Measurements from ENCODE around the gene CLCNKA. TPM values are rescaled to one million over a fixed set of nuclear protein-coding genes. Genes with fewer than 3 reads are reported as not detected.

CLCNKA gene
- total RNA-seq, 2 donors from 2014 or later: 0.42 TPM; not detected in 1

DNA sequence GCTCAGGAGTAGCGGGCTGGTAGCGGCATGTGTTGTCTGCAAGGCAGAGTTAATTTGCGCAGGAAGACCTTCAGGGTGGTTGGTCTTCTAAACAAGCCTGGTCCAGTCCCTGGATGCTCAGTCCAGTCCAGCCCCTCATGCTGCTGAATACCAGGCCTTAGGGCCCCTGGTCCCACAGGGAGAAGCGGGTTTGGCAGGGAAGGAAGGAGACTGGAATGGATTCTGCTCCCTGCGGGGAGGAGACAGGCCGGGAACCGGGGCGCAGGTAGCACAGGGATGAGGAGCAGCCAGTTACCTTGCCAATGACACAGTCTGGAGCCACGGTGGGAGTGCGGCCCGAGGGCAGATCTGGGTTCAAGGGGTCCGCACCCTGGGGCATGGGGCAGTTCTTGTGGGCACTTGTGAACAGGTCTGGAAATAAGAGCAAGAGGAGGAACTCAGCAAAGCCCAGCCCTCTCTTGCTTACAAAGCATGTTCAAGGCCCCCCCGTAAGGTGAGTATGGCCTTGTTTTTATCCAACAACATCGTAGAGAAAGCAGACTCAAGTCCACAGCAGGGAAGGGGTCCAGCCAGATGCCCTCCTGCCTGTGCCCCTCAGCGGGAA lies 41.5 kb downstream of the CLCNKA start:
- H3K9me3 ChIP-seq: no peaks in the 10 kb centered on the region
- peak overlapping the region in 1 of 2 donors; percentile 24 for H3K9ac ChIP-seq (ENCODE audit: low read depth in 2 of 2, low read length in 2 of 2)
- no peaks in the 10 kb centered on the region for H3K4me1 ChIP-seq
- no peak for DNase-seq
- H3K27ac ChIP-seq: no peak overlapping the region
- H3K36me3 ChIP-seq: no peaks in the 10 kb centered on the region
- H3K27me3 ChIP-seq: no peaks in the 10 kb centered on the region
- TF ChIP-seq, protein P1, sequence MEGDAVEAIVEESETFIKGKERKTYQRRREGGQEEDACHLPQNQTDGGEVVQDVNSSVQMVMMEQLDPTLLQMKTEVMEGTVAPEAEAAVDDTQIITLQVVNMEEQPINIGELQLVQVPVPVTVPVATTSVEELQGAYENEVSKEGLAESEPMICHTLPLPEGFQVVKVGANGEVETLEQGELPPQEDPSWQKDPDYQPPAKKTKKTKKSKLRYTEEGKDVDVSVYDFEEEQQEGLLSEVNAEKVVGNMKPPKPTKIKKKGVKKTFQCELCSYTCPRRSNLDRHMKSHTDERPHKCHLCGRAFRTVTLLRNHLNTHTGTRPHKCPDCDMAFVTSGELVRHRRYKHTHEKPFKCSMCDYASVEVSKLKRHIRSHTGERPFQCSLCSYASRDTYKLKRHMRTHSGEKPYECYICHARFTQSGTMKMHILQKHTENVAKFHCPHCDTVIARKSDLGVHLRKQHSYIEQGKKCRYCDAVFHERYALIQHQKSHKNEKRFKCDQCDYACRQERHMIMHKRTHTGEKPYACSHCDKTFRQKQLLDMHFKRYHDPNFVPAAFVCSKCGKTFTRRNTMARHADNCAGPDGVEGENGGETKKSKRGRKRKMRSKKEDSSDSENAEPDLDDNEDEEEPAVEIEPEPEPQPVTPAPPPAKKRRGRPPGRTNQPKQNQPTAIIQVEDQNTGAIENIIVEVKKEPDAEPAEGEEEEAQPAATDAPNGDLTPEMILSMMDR (IDR thresholded peaks at IDR 0.05): no peak
- intact Hi-C loops (cut with DNase I): no loop called here
- no peak overlapping the region for H3K4me3 ChIP-seq

DNA sequence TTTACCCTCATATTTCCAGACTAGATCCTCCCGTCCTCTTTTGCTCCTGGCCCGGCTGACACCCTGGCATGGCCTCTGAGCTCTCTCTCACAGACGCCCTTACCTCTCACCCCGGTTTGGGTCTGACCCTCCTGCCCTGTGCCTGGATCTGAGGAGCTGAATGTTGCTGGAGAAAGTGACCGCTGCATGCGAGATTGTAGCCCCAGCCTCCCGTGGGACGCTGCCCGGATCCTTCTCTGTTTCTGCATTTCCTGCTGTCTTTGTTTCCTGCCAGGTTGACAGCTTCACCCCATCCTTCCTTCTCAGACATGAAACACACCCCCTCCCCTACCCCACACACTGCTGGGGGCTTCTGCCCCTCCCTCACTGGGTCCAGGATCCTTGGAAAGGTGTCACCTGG lies 42.1 kb downstream of the CLCNKA start:
- Histone ChIP-seq H3K27ac (no peak overlapping the region), H3K27me3 (no peaks in the 10 kb centered on the region), H3K4me1 (no peaks in the 10 kb centered on the region), H3K4me3 (no peak overlapping the region), H3K9me3 (no peaks in the 10 kb centered on the region), H3K9ac (ENCODE audit: low read depth in 2 of 2, low read length in 2 of 2) (no peak overlapping the region), H3K36me3 (no peaks in the 10 kb centered on the region)
- DNase-seq: no peak
- TF ChIP-seq, protein P1 (IDR thresholded peaks at IDR 0.05): no peak
- intact Hi-C loops (cut with DNase I): no loop called here

DNA sequence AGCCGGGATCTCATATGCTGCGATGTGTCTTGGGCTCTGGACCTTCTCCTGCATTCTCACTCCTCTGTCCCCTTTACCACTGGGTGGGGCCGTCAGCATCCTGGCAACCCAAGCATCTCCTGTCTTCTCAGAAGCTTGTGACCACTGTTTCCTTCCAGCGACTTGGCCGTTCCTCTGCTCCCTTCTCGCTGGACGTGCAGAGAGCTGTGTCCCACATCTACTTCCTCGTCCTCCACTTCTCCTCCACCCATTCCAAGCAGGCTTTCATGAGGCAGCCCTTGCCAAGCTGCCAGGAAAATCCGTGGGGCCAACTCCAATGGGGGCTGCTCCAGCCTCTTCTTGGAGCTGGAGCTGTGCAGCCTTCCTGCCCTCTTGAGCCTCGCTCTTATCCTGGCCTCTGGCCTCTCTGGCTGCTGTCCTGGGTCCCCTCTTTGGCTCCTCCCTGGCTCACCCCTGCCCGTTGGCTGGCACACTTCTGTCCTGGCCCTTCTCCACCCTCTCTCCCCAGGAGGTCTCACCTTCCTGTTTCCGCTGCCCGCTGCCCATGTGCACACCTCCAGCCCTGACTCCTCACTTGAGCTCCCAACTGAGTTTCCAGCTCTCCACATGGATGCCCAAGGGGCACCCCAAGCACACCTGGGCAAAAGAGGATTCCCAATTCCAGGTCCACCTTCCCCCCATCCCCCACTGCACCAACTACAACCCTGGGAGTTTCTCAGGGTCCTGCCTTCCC lies 42.9 kb downstream of the CLCNKA start:
- no peak for DNase-seq
- no peaks in the 10 kb centered on the region for H3K9me3 ChIP-seq
- H3K4me3 ChIP-seq: no peak overlapping the region
- H3K27ac ChIP-seq: no peak overlapping the region
- no peak overlapping the region for H3K9ac ChIP-seq (ENCODE audit: low read depth in 2 of 2, low read length in 2 of 2)
- no peaks in the 10 kb centered on the region for H3K36me3 ChIP-seq
- H3K4me1 ChIP-seq: no peaks in the 10 kb centered on the region
- TF ChIP-seq, protein P1 (IDR thresholded peaks at IDR 0.05): no peak
- intact Hi-C loops (cut with DNase I): no loop called here
- H3K27me3 ChIP-seq: no peaks in the 10 kb centered on the region

DNA sequence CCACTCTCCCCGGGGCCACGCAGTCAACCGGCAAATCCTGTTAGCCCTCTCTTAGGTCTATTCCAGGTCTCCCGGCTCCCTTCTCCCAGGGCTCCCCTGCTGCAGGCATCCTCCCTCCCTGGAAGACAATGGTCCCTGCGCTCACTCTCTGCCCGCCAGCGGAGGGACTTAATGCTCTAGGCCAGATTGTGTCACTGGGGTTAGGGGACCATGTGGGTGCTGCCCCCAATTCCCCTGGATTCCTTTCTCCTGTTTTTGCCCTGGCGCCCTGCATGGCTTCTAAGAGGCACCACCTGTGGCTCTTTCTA lies 43.4 kb downstream of the CLCNKA start:
- TF ChIP-seq, protein P1 (IDR thresholded peaks at IDR 0.05): no peak
- Histone ChIP-seq H3K36me3 (no peaks in the 10 kb centered on the region), H3K9ac (ENCODE audit: low read depth in 2 of 2, low read length in 2 of 2) (no peak overlapping the region), H3K27me3 (no peaks in the 10 kb centered on the region), H3K27ac (no peak overlapping the region), H3K4me3 (no peak overlapping the region), H3K4me1 (no peaks in the 10 kb centered on the region), H3K9me3 (no peaks in the 10 kb centered on the region)
- DNase-seq: no peak
- intact Hi-C loops (cut with DNase I): no loop called here

DNA sequence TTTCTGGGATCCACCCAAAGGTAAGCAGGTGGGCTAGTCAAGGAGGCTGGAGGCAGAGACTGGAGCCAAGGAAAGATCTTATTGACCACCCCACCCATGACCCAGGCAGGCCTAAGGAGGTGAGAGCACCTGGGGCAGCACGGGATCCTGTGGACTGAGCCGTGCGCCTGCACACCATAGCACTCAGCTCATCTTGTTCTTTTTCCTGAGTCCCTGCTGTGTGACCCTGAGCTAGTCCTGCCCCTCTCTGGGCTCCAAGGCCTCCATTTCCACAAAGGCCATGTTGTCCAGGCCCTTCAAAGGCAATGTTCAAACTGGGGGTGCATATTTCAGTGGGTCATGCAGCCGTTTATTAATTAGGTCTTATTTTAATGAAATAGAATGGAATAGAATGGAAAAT lies 44.4 kb downstream of the CLCNKA start:
- TF ChIP-seq, protein P1 (IDR thresholded peaks at IDR 0.05): no peak
- DNase-seq: no peak
- no peaks in the 10 kb centered on the region for H3K4me1 ChIP-seq
- no peaks in the 10 kb centered on the region for H3K27me3 ChIP-seq
- intact Hi-C loops (cut with DNase I): no loop called here
- no peak overlapping the region for H3K27ac ChIP-seq
- no peak overlapping the region for H3K4me3 ChIP-seq
- no peak overlapping the region for H3K9ac ChIP-seq (ENCODE audit: low read depth in 2 of 2, low read length in 2 of 2)
- H3K36me3 ChIP-seq: no peaks in the 10 kb centered on the region
- H3K9me3 ChIP-seq: no peaks in the 10 kb centered on the region

Measured in colonic mucosa (tissue), 4 donors.